GM12874 (cell line): ENCODE measurements around the gene ZNF467.

Experiments used
- CTCF ChIP-seq: IDR thresholded peaks from 2 replicates; pipeline ENCODE4 v1.5.1; 2011; ENCODE audit warnings: low read depth, mild to moderate bottlenecking, control low read depth, low read length, moderate library complexity; ENCODE audit not compliant: insufficient read depth

Gene ZNF467, protein sequence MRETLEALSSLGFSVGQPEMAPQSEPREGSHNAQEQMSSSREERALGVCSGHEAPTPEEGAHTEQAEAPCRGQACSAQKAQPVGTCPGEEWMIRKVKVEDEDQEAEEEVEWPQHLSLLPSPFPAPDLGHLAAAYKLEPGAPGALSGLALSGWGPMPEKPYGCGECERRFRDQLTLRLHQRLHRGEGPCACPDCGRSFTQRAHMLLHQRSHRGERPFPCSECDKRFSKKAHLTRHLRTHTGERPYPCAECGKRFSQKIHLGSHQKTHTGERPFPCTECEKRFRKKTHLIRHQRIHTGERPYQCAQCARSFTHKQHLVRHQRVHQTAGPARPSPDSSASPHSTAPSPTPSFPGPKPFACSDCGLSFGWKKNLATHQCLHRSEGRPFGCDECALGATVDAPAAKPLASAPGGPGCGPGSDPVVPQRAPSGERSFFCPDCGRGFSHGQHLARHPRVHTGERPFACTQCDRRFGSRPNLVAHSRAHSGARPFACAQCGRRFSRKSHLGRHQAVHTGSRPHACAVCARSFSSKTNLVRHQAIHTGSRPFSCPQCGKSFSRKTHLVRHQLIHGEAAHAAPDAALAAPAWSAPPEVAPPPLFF

GRCh38 chr7:149773446-149774236, at the start of gene ZNF467:
ZNF467 (minus strand) TSS chr7:149773588; CDS start chr7:149771032, 2,556 bp downstream.
- TF ChIP-seq CTCF, result no peak

GRCh38 chr7:149822353-149822943, 49.1 kb upstream of the ZNF467 start:
- TF ChIP-seq CTCF, result no peak

DNA sequence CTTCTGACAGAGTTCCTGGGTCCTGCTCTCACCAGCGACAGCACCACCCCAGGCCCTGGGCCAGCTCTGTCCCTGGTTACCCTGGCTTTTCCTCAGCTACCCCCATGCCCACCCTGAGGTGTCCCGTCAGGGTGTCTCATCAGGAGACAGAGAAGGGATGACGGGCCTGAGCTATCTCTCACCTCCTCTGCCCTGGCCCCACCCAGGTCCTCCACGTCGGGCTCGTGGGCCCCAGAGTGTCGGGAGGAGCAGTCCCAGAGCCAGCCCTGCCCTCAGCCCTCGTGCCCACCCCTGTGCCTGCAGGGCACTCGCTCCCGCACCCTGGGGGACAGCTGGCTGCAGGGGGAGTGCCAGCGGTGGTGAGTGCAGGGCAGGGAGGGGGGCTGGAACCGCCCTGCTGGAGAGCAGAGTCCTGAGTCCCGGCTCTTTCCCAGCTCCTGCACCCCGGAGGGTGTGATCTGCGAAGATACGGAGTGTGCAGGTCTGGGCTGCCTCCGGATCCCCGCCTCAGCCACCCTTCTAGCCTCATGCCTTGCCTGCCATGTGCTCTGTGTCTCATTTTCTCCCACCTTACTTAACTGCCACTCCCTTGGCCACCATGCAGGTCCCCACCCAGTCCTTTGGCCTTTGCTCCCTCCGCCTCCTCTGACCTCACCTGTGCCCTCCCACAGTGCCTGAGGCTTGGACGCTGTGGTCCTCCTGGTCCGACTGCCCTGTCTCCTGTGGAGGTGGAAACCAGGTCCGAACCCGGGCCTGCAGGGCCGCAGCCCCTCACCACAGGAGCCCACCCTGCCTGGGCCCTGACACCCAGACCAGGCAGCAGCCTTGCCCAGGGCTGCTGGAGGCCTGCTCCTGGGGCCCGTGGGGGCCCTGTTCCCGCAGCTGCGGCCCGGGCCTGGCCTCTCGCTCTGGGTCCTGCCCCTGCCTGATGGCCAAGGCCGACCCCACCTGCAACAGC, 48.1 kb upstream of the ZNF467 start:
- no peak for TF ChIP-seq CTCF

DNA sequence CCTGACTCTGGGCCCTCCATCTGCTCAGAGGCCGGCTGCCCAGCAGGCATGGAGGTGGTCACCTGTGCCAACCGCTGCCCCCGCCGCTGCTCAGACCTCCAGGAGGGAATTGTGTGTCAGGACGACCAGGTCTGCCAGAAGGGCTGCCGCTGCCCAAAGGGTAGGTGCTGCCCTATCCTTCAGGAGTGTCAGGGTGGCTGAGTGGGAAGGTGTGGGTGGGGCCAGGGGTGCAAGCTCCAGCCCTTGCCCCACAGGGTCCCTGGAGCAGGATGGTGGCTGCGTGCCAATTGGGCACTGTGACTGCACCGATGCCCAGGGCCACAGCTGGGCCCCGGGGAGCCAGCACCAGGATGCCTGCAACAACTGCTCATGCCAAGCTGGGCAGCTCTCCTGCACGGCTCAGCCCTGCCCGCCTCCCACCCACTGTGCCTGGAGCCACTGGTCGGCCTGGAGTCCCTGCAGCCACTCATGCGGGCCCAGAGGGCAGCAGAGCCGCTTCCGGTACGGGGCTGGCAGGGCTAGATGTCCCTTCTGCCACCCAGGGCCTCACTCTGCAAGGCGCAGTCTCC, 47.3 kb upstream of the ZNF467 start:
- no peak for TF ChIP-seq CTCF

DNA sequence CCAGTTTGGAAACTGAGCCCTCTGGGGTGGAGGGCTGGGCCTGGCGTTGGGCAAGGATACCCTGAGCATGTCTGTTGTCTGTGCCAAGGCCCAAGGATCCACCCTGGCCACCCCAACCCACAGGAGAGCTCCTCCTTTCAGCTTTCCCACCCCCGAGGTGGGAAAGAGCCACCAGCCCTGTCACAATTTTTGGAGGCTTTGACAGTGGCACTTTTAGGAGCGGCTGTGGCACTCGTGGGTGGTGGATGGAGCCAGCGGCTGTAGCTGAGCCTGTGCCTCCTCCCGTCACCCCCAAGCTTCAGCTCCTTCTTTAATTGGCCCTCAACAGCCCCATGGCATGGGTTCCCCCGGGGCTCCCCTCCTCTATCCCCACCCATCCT, 46.6 kb upstream of the ZNF467 start:
- no peak for TF ChIP-seq CTCF

- no peak for TF ChIP-seq CTCF
Measured at GRCh38 chr7:149819141-149819960, 46.0 kb upstream of the ZNF467 start.
